ENCODE results near the gene BMI1. TPM values are rescaled to one million over a fixed set of nuclear protein-coding genes. Genes with fewer than 3 reads are reported as not detected.

The BMI1 gene
- polyA plus RNA-seq, 1 donor (not counting 4 experiments of a cell fraction or from before 2014, with no cell fraction given) = 33.1 TPM

DNA sequence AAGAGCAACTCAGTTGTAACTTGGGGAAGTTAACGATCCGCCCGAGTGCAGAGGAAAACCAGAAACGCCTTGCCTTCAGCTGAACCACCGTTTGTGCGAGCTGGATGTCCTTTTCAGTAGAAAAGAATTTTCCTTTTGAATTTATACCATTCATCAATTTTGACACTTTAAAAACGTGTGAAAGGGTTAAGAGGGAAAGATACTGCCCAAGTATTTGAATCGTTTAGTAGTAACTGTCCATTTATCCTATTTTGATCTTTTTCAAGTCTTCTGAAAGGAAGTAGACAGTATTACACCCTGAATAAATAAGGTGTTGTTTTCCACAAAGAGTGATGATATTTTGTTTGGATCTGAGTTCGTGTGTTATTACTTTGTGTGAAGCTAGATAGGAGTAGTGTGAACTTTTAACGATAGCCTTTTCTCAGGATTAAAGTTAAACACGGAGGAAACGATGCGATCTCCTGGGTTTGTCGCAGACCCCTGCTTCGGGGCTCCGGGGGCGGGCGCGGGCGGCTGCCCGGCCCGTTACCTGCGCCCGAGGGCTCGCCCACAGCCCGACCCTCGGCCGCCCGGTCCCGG lies 830 bp upstream of the BMI1 start:
- Histone ChIP-seq H3K9ac (ENCODE audit: control insufficient read depth, extremely low read depth, insufficient read depth, low read length) (peak overlapping the region; percentile 69), H3K4me3 (ENCODE audit: control insufficient read depth in 2 of 3, extremely low read depth in 1 of 3, insufficient read depth in 2 of 3, low read depth in 1 of 3, low read length in 3 of 3) (peak overlapping the region; percentile 8 to 59 (median 12)), H3K27me3 (ENCODE audit: control insufficient read depth, extremely low read depth, insufficient read depth, low read length) (peaks cover 14% of the 10 kb centered on the region), H3K9me1 (ENCODE audit: control insufficient read depth, extremely low read depth, insufficient read depth, low read length) (no peaks in the 10 kb centered on the region), H3K27ac (ENCODE audit: control insufficient read depth, insufficient read depth, low read length) (peak overlapping the region; percentile 36), H3K79me2 (ENCODE audit: control insufficient read depth, insufficient read depth, low read length) (peaks cover 1% of the 10 kb centered on the region), H3K4me1 (ENCODE audit: control insufficient read depth, extremely low read depth, insufficient read depth, low read length) (peaks cover 21% of the 10 kb centered on the region), H4K20me1 (ENCODE audit: control insufficient read depth, extremely low read depth, insufficient read depth, low read length) (no peaks in the 10 kb centered on the region), H3K9me3 (ENCODE audit: control insufficient read depth, low read depth, low read length) (no peaks in the 10 kb centered on the region), H2AFZ (ENCODE audit: control insufficient read depth, low read length) (peak overlapping the region; percentile 60), H3K36me3 (ENCODE audit: control insufficient read depth in 2 of 2, extremely low read depth in 1 of 2, insufficient read depth in 2 of 2, low read length in 2 of 2) (no peaks in the 10 kb centered on the region), H3K4me2 (ENCODE audit: control insufficient read depth, extremely low read depth, insufficient read depth, low read depth, low read length) (peak overlapping the region; percentile 68)
- DNase-seq (ENCODE audit: low read depth, low spot score) = no peak
- TF ChIP-seq, protein P1, sequence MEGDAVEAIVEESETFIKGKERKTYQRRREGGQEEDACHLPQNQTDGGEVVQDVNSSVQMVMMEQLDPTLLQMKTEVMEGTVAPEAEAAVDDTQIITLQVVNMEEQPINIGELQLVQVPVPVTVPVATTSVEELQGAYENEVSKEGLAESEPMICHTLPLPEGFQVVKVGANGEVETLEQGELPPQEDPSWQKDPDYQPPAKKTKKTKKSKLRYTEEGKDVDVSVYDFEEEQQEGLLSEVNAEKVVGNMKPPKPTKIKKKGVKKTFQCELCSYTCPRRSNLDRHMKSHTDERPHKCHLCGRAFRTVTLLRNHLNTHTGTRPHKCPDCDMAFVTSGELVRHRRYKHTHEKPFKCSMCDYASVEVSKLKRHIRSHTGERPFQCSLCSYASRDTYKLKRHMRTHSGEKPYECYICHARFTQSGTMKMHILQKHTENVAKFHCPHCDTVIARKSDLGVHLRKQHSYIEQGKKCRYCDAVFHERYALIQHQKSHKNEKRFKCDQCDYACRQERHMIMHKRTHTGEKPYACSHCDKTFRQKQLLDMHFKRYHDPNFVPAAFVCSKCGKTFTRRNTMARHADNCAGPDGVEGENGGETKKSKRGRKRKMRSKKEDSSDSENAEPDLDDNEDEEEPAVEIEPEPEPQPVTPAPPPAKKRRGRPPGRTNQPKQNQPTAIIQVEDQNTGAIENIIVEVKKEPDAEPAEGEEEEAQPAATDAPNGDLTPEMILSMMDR (optimal IDR thresholded peaks at IDR 0.05 in 1 of 3, IDR thresholded peaks at IDR 0.05 in 1 of 3, conservative IDR thresholded peaks at IDR 0.05 in 1 of 3; ENCODE audit: extremely low read depth in 1 of 3, insufficient read depth in 2 of 3, low read length in 3 of 3) = no peak
- TF ChIP-seq EZH2 (IDR thresholded peaks at IDR 0.05; ENCODE audit: low read length) = no peak
- no peak for FAIRE-seq
- dilution Hi-C loops (cut with MboI; ENCODE audit: extremely low pct_ligation_motif_present, low sequenced_read_pairs) = no loop called here

DNA sequence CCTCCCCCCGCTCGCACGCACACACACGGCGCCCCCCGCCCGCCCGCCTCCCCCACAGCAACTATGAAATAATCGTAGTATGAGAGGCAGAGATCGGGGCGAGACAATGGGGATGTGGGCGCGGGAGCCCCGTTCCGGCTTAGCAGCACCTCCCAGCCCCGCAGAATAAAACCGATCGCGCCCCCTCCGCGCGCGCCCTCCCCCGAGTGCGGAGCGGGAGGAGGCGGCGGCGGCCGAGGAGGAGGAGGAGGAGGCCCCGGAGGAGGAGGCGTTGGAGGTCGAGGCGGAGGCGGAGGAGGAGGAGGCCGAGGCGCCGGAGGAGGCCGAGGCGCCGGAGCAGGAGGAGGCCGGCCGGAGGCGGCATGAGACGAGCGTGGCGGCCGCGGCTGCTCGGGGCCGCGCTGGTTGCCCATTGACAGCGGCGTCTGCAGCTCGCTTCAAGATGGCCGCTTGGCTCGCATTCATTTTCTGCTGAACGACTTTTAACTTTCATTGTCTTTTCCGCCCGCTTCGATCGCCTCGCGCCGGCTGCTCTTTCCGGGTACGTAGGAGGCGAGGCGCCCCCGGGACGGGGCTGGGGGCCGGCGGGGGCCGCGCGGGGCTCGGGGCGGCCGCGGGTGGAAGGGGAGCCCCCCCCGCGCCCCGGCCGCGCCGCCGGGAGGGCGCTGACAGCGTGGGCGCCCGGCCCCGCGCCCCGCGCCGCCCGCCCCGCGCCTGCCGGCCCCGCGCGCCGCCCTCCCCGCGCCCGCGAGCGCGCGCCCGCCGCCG lies 441 bp downstream of the BMI1 start:
- no peak for TF ChIP-seq EZH2 (IDR thresholded peaks at IDR 0.05; ENCODE audit: low read length)
- TF ChIP-seq, protein P1 (optimal IDR thresholded peaks at IDR 0.05 in 1 of 3, IDR thresholded peaks at IDR 0.05 in 1 of 3, conservative IDR thresholded peaks at IDR 0.05 in 1 of 3; ENCODE audit: extremely low read depth in 1 of 3, insufficient read depth in 2 of 3, low read length in 3 of 3) = no peak
- peak overlapping the region; percentile 65 to 82 (median 70) for H3K4me3 ChIP-seq (ENCODE audit: control insufficient read depth in 2 of 3, extremely low read depth in 1 of 3, insufficient read depth in 2 of 3, low read depth in 1 of 3, low read length in 3 of 3)
- H3K36me3 ChIP-seq (ENCODE audit: control insufficient read depth in 2 of 2, extremely low read depth in 1 of 2, insufficient read depth in 2 of 2, low read length in 2 of 2) = no peaks in the 10 kb centered on the region
- DNase-seq (ENCODE audit: low read depth, low spot score) = no peak
- peak overlapping the region; percentile 31 for H3K27ac ChIP-seq (ENCODE audit: control insufficient read depth, insufficient read depth, low read length)
- peak overlapping the region; percentile 79 for H3K9ac ChIP-seq (ENCODE audit: control insufficient read depth, extremely low read depth, insufficient read depth, low read length)
- no peaks in the 10 kb centered on the region for H4K20me1 ChIP-seq (ENCODE audit: control insufficient read depth, extremely low read depth, insufficient read depth, low read length)
- H3K79me2 ChIP-seq (ENCODE audit: control insufficient read depth, insufficient read depth, low read length) = peaks cover 1% of the 10 kb centered on the region
- no peaks in the 10 kb centered on the region for H3K9me3 ChIP-seq (ENCODE audit: control insufficient read depth, low read depth, low read length)
- H3K9me1 ChIP-seq (ENCODE audit: control insufficient read depth, extremely low read depth, insufficient read depth, low read length) = no peaks in the 10 kb centered on the region
- peaks cover 14% of the 10 kb centered on the region for H3K27me3 ChIP-seq (ENCODE audit: control insufficient read depth, extremely low read depth, insufficient read depth, low read length)
- FAIRE-seq = no peak
- H3K4me2 ChIP-seq (ENCODE audit: control insufficient read depth, extremely low read depth, insufficient read depth, low read depth, low read length) = peak overlapping the region; percentile 16
- peak overlapping the region; percentile 56 for H2AFZ ChIP-seq (ENCODE audit: control insufficient read depth, low read length)
- dilution Hi-C loops (cut with MboI; ENCODE audit: extremely low pct_ligation_motif_present, low sequenced_read_pairs) = no loop called here
- H3K4me1 ChIP-seq (ENCODE audit: control insufficient read depth, extremely low read depth, insufficient read depth, low read length) = peaks cover 27% of the 10 kb centered on the region
